MM.1S (cell line): ENCODE measurements around the gene BMF.
"Not testable (repeated sequence)": the region's sequence is repeated elsewhere in the genome, so short reads cannot be mapped to it uniquely, and the experiment has no call there.

ENCODE experiments used
- CTCF ChIP-seq: fragments of 300-600 bp; sonication (generic); IDR thresholded peaks from 2 replicates; pipeline ENCODE4 v1.5.1; 2016; ENCODE audit warnings: antibody characterized with exemption, low read length, mixed read lengths
- EZH2 ChIP-seq: fragments of 300-600 bp; sonication (generic); optimal IDR thresholded peaks from 2 replicates; pipeline ENCODE3; 2017; ENCODE audit warnings: low read depth, mild to moderate bottlenecking, antibody characterized with exemption, low read length, mixed read lengths
- EZH2phosphoT487 ChIP-seq: fragments of 300-600 bp; sonication (generic); IDR thresholded peaks from 2 replicates; pipeline ENCODE4 v1.6.1; 2018; ENCODE audit warnings: antibody characterized with exemption, low read length

- TF ChIP-seq CTCF, EZH2, EZH2phosphoT487: not testable (repeated sequence)
Measured at GRCh38 chr15:40123863-40124262, 15.2 kb upstream of the BMF start.
